HFF-Myc (cell line): ENCODE measurements around the gene RUNX2.

Source experiments
- DNase-seq: peaks from one replicate; pipeline ENCODE4 v3.0.0-alpha.2; 2011; ENCODE audit warnings: low read depth; ENCODE audit errors: extremely low read depth
- H3K4me3 ChIP-seq: replicated peaks from 2 replicates; pipeline ENCODE4 v1.5.1; 2011; ENCODE audit warnings: low read depth, mild to moderate bottlenecking, control low read depth, low read length
- TF ChIP-seq, protein P1 (sequence below): IDR thresholded peaks from 2 replicates; pipeline ENCODE4 v1.5.1; 2012; ENCODE audit warnings: mild to moderate bottlenecking, low read depth, low read length, control low read depth; ENCODE audit errors: missing control alignments

The RUNX2 gene

GRCh38 chr6:45472382-45472781 is 144.3 kb downstream of the RUNX2 start:
- no peak overlapping the region for H3K4me3 ChIP-seq
- TF ChIP-seq, protein P1, sequence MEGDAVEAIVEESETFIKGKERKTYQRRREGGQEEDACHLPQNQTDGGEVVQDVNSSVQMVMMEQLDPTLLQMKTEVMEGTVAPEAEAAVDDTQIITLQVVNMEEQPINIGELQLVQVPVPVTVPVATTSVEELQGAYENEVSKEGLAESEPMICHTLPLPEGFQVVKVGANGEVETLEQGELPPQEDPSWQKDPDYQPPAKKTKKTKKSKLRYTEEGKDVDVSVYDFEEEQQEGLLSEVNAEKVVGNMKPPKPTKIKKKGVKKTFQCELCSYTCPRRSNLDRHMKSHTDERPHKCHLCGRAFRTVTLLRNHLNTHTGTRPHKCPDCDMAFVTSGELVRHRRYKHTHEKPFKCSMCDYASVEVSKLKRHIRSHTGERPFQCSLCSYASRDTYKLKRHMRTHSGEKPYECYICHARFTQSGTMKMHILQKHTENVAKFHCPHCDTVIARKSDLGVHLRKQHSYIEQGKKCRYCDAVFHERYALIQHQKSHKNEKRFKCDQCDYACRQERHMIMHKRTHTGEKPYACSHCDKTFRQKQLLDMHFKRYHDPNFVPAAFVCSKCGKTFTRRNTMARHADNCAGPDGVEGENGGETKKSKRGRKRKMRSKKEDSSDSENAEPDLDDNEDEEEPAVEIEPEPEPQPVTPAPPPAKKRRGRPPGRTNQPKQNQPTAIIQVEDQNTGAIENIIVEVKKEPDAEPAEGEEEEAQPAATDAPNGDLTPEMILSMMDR, result no peak
- no peak for DNase-seq

DNA sequence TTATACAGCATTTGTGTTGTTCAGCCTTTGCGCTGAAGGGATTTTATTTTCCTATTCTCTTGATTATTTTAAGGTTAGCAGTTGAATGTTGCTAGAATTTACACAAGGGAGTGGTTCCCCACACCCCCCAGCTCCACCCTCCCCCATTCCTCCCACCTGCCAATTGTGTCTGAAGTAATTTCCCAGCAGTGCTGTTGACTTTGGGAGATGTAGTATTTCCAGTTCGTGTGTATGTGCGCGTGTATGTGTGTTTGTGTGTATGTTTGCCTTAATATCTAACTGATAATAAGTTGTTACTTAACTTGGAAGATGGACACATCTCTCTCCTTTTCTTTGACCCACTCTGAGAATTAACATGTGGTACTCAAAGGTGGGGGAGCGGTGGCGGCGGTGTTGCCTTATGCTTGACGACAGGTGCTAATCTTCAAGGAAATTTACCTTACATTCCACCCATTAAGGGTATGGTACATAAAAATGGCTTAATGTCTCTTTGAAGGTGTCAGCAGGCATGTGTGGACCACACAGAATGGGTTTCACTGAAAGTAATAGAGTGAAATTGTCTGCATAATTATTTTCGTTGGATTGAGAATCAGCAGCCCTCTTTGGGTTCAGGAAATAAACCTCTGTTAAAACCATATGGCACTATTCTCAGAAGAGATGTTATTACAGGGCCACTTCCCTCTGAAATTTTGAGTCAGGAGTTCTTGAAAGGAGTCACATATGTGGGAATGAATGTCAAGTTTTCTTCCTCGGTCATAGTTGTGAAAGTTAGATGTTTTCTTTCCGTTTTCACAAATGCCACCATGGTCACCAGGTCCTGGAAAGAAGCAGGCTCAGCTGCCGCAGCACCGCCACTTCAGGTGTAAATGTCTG is 145.2 kb downstream of the RUNX2 start:
- TF ChIP-seq, protein P1, result no peak
- no peak overlapping the region for H3K4me3 ChIP-seq
- DNase-seq, result no peak

- TF ChIP-seq, protein P1, result no peak
- no peak overlapping the region for H3K4me3 ChIP-seq
- DNase-seq, result no peak
Measured at GRCh38 chr6:45474376-45474775, 146.2 kb downstream of the RUNX2 start.

DNA sequence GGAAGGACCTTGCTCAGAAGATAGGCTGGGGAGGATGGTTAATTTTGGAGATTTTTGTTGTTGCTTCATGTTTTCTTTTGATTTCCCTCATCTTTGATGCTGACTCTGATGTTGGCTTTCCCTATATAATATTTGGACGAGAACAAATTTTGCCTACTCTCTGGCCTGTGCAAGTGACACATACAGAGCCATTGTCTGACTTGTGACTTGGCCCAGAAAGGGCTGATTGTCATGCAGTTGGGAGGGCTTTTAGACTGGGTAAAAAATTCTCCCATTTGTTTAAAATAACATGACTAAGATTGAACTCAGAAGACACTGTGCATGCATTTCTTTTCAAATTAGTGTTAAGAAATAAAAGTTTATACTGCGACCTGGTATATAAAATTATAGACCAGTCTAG is 148.2 kb downstream of the RUNX2 start:
- no peak overlapping the region for H3K4me3 ChIP-seq
- TF ChIP-seq, protein P1, result no peak
- no peak for DNase-seq

DNA sequence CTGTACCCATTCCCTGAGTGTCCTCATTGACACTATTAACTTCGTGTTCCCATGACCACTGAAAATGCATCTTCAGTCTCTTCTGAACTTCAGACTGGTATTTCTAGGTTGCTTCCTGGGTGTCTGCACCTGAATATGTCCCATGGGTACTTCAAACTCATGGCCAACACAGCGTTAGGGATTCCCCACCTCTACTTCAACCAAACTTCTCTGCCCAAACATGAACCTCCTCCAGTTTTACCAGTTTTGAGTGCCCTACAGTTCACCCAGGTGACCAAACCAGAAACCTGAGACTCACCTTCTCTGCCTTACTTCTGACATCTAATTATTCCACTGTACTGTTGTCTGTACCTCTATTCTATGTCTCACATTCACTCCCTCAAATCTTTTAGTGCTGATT is 149.1 kb downstream of the RUNX2 start:
- no peak overlapping the region for H3K4me3 ChIP-seq
- TF ChIP-seq, protein P1, result no peak

GRCh38 chr6:45477790-45478189 is 149.7 kb downstream of the RUNX2 start:
- DNase-seq, result no peak
- TF ChIP-seq, protein P1, result no peak
- no peak overlapping the region for H3K4me3 ChIP-seq

More for the DNA sequence above, 149.1 kb downstream of the RUNX2 start:
- DNase-seq, result no peak
